Measurements from ENCODE around the gene SHISA6.

The SHISA6 gene

DNA sequence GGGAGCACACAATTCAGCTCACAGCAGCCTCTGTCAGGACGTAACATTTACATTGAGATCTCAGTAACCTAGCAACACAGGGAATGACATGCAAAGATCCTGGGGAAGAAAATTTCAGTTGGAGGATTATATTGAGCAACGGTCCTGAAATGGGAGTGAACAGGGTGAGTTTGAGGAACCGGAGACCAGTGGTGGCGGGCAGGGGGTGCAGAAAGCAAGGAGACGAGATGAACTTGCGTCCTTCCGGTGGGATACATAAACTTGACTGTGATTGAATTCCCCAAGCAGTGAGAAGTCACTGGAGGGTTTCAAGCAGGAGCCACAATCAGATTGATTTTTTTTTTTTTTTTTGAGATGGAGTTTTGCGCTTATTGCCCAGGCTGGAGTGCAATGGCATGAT, 51.5 kb downstream of the SHISA6 start:
- WGBS (ENCODE audit: extremely low coverage, insufficient coverage, insufficient read length): no CpG with 5 or more reads among the region's 8 CpGs
- H4K8ac ChIP-seq (ENCODE audit: low read depth, low read length): no peak overlapping the region
- H4K91ac ChIP-seq (ENCODE audit: low read depth, low read length): no peak overlapping the region
- H3K18ac ChIP-seq (ENCODE audit: low read length): no peak overlapping the region
- DNase-seq: no peak
- H2AFZ ChIP-seq (ENCODE audit: insufficient read depth, low read length, poor library complexity): no peak overlapping the region
- no peak overlapping the region for H3K14ac ChIP-seq (ENCODE audit: low read length)
- H2BK120ac ChIP-seq (ENCODE audit: insufficient read depth, low read length, poor library complexity): no peak overlapping the region
- no peaks in the 10 kb centered on the region for H3K79me2 ChIP-seq (ENCODE audit: control insufficient read depth, insufficient read depth, low read length, poor library complexity)
- H3K4me2 ChIP-seq (ENCODE audit: low read length): no peak overlapping the region
- no peak overlapping the region for H2BK12ac ChIP-seq (ENCODE audit: low read length)
- H3K9ac ChIP-seq (ENCODE audit: low read length): no peak overlapping the region
- no peaks in the 10 kb centered on the region for H3K9me3 ChIP-seq (ENCODE audit: insufficient read depth, low read depth, low read length)
- no peaks in the 10 kb centered on the region for H3K27me3 ChIP-seq (ENCODE audit: insufficient read depth, low read length)
- no peak overlapping the region for H2AK5ac ChIP-seq (ENCODE audit: low read length)
- no peak overlapping the region for H3K23ac ChIP-seq (ENCODE audit: low read length)
- no peak overlapping the region for H3K27ac ChIP-seq (ENCODE audit: low read depth, low read length)
- no peaks in the 10 kb centered on the region for H3K36me3 ChIP-seq (ENCODE audit: control insufficient read depth in 1 of 2, insufficient read depth in 2 of 2, low read length in 2 of 2)
- no peak overlapping the region for H3K4ac ChIP-seq (ENCODE audit: low read depth, low read length)
- H4K12ac ChIP-seq (ENCODE audit: low read depth, low read length): no peak overlapping the region
- no peaks in the 10 kb centered on the region for H3K79me1 ChIP-seq (ENCODE audit: low read length)
- H3K4me1 ChIP-seq (ENCODE audit: control insufficient read depth in 1 of 2, insufficient read depth in 2 of 2, low read length in 2 of 2): no peaks in the 10 kb centered on the region
- H3K4me3 ChIP-seq (ENCODE audit: low read depth, low read length): no peak overlapping the region
- no peak overlapping the region for H2BK5ac ChIP-seq (ENCODE audit: low read depth, low read length, poor library complexity)

DNA sequence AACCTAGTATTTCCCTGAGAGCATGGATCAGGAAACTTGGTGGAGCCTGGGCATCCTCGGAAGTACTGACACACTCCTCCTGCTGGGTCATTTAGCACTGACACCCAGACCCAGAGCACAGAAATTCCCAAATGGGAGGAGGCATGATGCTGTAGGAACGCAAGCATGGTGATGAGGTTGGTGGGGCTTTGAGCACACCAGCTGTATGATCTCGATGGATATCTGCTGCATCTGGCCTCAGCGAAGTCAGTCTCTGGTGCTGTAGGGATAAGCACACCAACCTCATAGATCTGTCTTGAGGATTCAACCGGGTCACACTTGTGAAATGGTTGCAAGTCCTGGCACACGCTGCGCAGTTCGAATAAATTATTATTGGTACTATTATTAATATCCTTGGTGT, 52.5 kb downstream of the SHISA6 start:
- no peak overlapping the region for H4K91ac ChIP-seq (ENCODE audit: low read depth, low read length)
- no peak overlapping the region for H2BK5ac ChIP-seq (ENCODE audit: low read depth, low read length, poor library complexity)

GRCh38 chr17:11294826-11295225, 53.8 kb downstream of the SHISA6 start:
- H3K4ac ChIP-seq (ENCODE audit: low read depth, low read length): no peak overlapping the region
- no peak overlapping the region for H2AK5ac ChIP-seq (ENCODE audit: low read length)
- no peak overlapping the region for H4K8ac ChIP-seq (ENCODE audit: low read depth, low read length)
- H3K9me3 ChIP-seq (ENCODE audit: insufficient read depth, low read depth, low read length): no peaks in the 10 kb centered on the region
- no peak overlapping the region for H3K18ac ChIP-seq (ENCODE audit: low read length)
- no peaks in the 10 kb centered on the region for H3K79me1 ChIP-seq (ENCODE audit: low read length)
- no peak overlapping the region for H4K91ac ChIP-seq (ENCODE audit: low read depth, low read length)
- H3K27me3 ChIP-seq (ENCODE audit: insufficient read depth, low read length): no peaks in the 10 kb centered on the region
- H3K36me3 ChIP-seq (ENCODE audit: control insufficient read depth in 1 of 2, insufficient read depth in 2 of 2, low read length in 2 of 2): no peaks in the 10 kb centered on the region
- DNase-seq: no peak
- no peak overlapping the region for H2BK120ac ChIP-seq (ENCODE audit: insufficient read depth, low read length, poor library complexity)
- H3K4me3 ChIP-seq (ENCODE audit: low read depth, low read length): no peak overlapping the region
- no peak overlapping the region for H3K14ac ChIP-seq (ENCODE audit: low read length)
- H2BK12ac ChIP-seq (ENCODE audit: low read length): no peak overlapping the region
- H2BK5ac ChIP-seq (ENCODE audit: low read depth, low read length, poor library complexity): no peak overlapping the region
- no peak overlapping the region for H2AFZ ChIP-seq (ENCODE audit: insufficient read depth, low read length, poor library complexity)
- no peak overlapping the region for H3K23ac ChIP-seq (ENCODE audit: low read length)
- H4K12ac ChIP-seq (ENCODE audit: low read depth, low read length): no peak overlapping the region
- H3K79me2 ChIP-seq (ENCODE audit: control insufficient read depth, insufficient read depth, low read length, poor library complexity): no peaks in the 10 kb centered on the region
- no peak overlapping the region for H3K9ac ChIP-seq (ENCODE audit: low read length)
- no CpG with 5 or more reads among the region's 10 CpGs for WGBS (ENCODE audit: extremely low coverage, insufficient coverage, insufficient read length)
- H3K4me2 ChIP-seq (ENCODE audit: low read length): no peak overlapping the region
- no peak overlapping the region for H3K27ac ChIP-seq (ENCODE audit: low read depth, low read length)
- no peaks in the 10 kb centered on the region for H3K4me1 ChIP-seq (ENCODE audit: control insufficient read depth in 1 of 2, insufficient read depth in 2 of 2, low read length in 2 of 2)

More for the DNA sequence above, 52.5 kb downstream of the SHISA6 start:
- no peak overlapping the region for H3K4ac ChIP-seq (ENCODE audit: low read depth, low read length)
- H3K9me3 ChIP-seq (ENCODE audit: insufficient read depth, low read depth, low read length): no peaks in the 10 kb centered on the region
- no peak overlapping the region for H3K4me2 ChIP-seq (ENCODE audit: low read length)
- H2BK12ac ChIP-seq (ENCODE audit: low read length): no peak overlapping the region
- no peak overlapping the region for H3K14ac ChIP-seq (ENCODE audit: low read length)
- no peak overlapping the region for H2AK5ac ChIP-seq (ENCODE audit: low read length)
- no peak overlapping the region for H2BK120ac ChIP-seq (ENCODE audit: insufficient read depth, low read length, poor library complexity)
- H2AFZ ChIP-seq (ENCODE audit: insufficient read depth, low read length, poor library complexity): no peak overlapping the region
- H3K79me1 ChIP-seq (ENCODE audit: low read length): no peaks in the 10 kb centered on the region
- no peak overlapping the region for H3K9ac ChIP-seq (ENCODE audit: low read length)
- WGBS (ENCODE audit: extremely low coverage, insufficient coverage, insufficient read length): no CpG with 5 or more reads among the region's 8 CpGs
- no peaks in the 10 kb centered on the region for H3K79me2 ChIP-seq (ENCODE audit: control insufficient read depth, insufficient read depth, low read length, poor library complexity)
- no peak overlapping the region for H4K8ac ChIP-seq (ENCODE audit: low read depth, low read length)
- no peak overlapping the region for H4K12ac ChIP-seq (ENCODE audit: low read depth, low read length)
- no peaks in the 10 kb centered on the region for H3K36me3 ChIP-seq (ENCODE audit: control insufficient read depth in 1 of 2, insufficient read depth in 2 of 2, low read length in 2 of 2)
- no peaks in the 10 kb centered on the region for H3K4me1 ChIP-seq (ENCODE audit: control insufficient read depth in 1 of 2, insufficient read depth in 2 of 2, low read length in 2 of 2)
- no peak for DNase-seq
- no peak overlapping the region for H3K4me3 ChIP-seq (ENCODE audit: low read depth, low read length)
- no peaks in the 10 kb centered on the region for H3K27me3 ChIP-seq (ENCODE audit: insufficient read depth, low read length)
- no peak overlapping the region for H3K27ac ChIP-seq (ENCODE audit: low read depth, low read length)
- no peak overlapping the region for H3K18ac ChIP-seq (ENCODE audit: low read length)
- no peak overlapping the region for H3K23ac ChIP-seq (ENCODE audit: low read length)

GRCh38 chr17:11296994-11297393, 56.0 kb downstream of the SHISA6 start:
- H2AK5ac ChIP-seq (ENCODE audit: low read length): no peak overlapping the region
- DNase-seq: peak in 1 of 2 donors; percentile 17
- H3K4me2 ChIP-seq (ENCODE audit: low read length): no peak overlapping the region
- H3K27me3 ChIP-seq (ENCODE audit: insufficient read depth, low read length): no peaks in the 10 kb centered on the region
- H3K79me2 ChIP-seq (ENCODE audit: control insufficient read depth, insufficient read depth, low read length, poor library complexity): no peaks in the 10 kb centered on the region
- H4K91ac ChIP-seq (ENCODE audit: low read depth, low read length): no peak overlapping the region
- no peaks in the 10 kb centered on the region for H3K9me3 ChIP-seq (ENCODE audit: insufficient read depth, low read depth, low read length)
- no peak overlapping the region for H3K14ac ChIP-seq (ENCODE audit: low read length)
- H3K79me1 ChIP-seq (ENCODE audit: low read length): no peaks in the 10 kb centered on the region
- no peaks in the 10 kb centered on the region for H3K36me3 ChIP-seq (ENCODE audit: control insufficient read depth in 1 of 2, insufficient read depth in 2 of 2, low read length in 2 of 2)
- H3K4me1 ChIP-seq (ENCODE audit: control insufficient read depth in 1 of 2, insufficient read depth in 2 of 2, low read length in 2 of 2): no peaks in the 10 kb centered on the region
- H4K12ac ChIP-seq (ENCODE audit: low read depth, low read length): no peak overlapping the region
- H3K4ac ChIP-seq (ENCODE audit: low read depth, low read length): no peak overlapping the region
- no peak overlapping the region for H3K27ac ChIP-seq (ENCODE audit: low read depth, low read length)
- no peak overlapping the region for H3K4me3 ChIP-seq (ENCODE audit: low read depth, low read length)
- no peak overlapping the region for H3K18ac ChIP-seq (ENCODE audit: low read length)
- H3K9ac ChIP-seq (ENCODE audit: low read length): no peak overlapping the region
- H2BK120ac ChIP-seq (ENCODE audit: insufficient read depth, low read length, poor library complexity): no peak overlapping the region
- no peak overlapping the region for H2AFZ ChIP-seq (ENCODE audit: insufficient read depth, low read length, poor library complexity)
- H2BK5ac ChIP-seq (ENCODE audit: low read depth, low read length, poor library complexity): no peak overlapping the region
- no CpG with 5 or more reads among the region's 4 CpGs for WGBS (ENCODE audit: extremely low coverage, insufficient coverage, insufficient read length)
- H2BK12ac ChIP-seq (ENCODE audit: low read length): no peak overlapping the region
- no peak overlapping the region for H3K23ac ChIP-seq (ENCODE audit: low read length)
- no peak overlapping the region for H4K8ac ChIP-seq (ENCODE audit: low read depth, low read length)

All from trophoblast cell (in vitro differentiated cells and primary cell).